Ovary (tissue), 9 donors: ENCODE measurements around the gene TIMP1. TPM values are rescaled to one million over a fixed set of nuclear protein-coding genes. Genes with fewer than 3 reads are reported as not detected.

Experiments
- DNase-seq, 5 donors: peaks; one replicate each; pipeline ENCODE4 v3.0.0-alpha.2; 2019 to 2020
- H3K27ac ChIP-seq, 2 donors: fragments of 200-600 bp; one replicate each; pipeline versions ENCODE4 v1.5.1 to v1.8.0; 2019 to 2022
- H3K27me3 ChIP-seq: fragments of 200-600 bp; one replicate; pipeline ENCODE4 v1.8.0; 2022
- H3K36me3 ChIP-seq: fragments of 200-600 bp; sonication (generic); one replicate; pipeline ENCODE4 v1.5.1; 2019
- H3K4me1 ChIP-seq: one replicate; pipeline ENCODE4 v1.8.1; 2013; ENCODE audit warnings: mild to moderate bottlenecking, moderate library complexity; ENCODE audit not compliant: insufficient read depth
- H3K4me3 ChIP-seq: fragments of 200-600 bp; sonication (generic); one replicate; pipeline ENCODE4 v1.5.1; 2017
- H3K9me3 ChIP-seq, 2 donors: fragments of 200-600 bp in 1 of 2; sonication (generic) in 1 of 2; one replicate each; pipeline versions ENCODE4 v1.5.1 to v1.8.1; 2013 to 2019; ENCODE audit warnings: mild to moderate bottlenecking in 1 of 2, moderate library complexity in 1 of 2
- CTCF ChIP-seq, 3 donors: fragments of 450-650 bp in 2 of 3; fragments of 200-600 bp in 1 of 3; IDR thresholded peaks; one replicate each; pipeline versions ENCODE4 v1.5.1 to v1.8.0; 2016 to 2022; ENCODE audit warnings: antibody characterized with exemption in 3 of 3, mild to moderate bottlenecking in 1 of 3
- EP300 ChIP-seq: sonication (generic); formaldehyde crosslinking; IDR thresholded peaks from one replicate; pipeline ENCODE4 v1.6.1; 2017; ENCODE audit warnings: antibody characterized with exemption
- POLR2A ChIP-seq: fragments of 450-650 bp; IDR thresholded peaks from one replicate; pipeline ENCODE4 v1.6.1; 2017; ENCODE audit warnings: antibody characterized with exemption, mild to moderate bottlenecking, moderate library complexity
- WGBS, 3 donors: extraction: QIAGEN DNeasy Blood & Tissue Kit in 1 of 3; methylation state at CpG; one replicate each; pipeline versions ENCODE4 v1.1.5 to v1.1.7; 2013 to 2017; 5-methylcytosine and 5-hydroxymethylcytosine counted together
- intact Hi-C, 4 donors: fragments of 100-400 bp; cut with DNase I; formaldehyde crosslinking; loops; one replicate each; pipeline versions ENCODE4 v1.11.0 to v1.15.1; 2022 to 2023
- polyA plus RNA-seq, 2 donors: library from polyadenylated mRNA; stranded (reverse); fragments of 200-250 nt in 1 of 2; fragments of 350-450 nt in 1 of 2; fragmentation: Illumina TruSeq in 1 of 2; extraction: RNeasy Lipid Tissue Mini Kit (QIAGEN cat#74804) in 1 of 2; gene quantifications; one replicate each; pipeline ENCODE4 v1.2.3, GENCODE V29; 2013 to 2014
- total RNA-seq, 7 donors: library from RNA; depleted of rRNA in 2 of 7; stranded (reverse); fragments of >200 nt in 2 of 7; fragmentation: NEBNext Ultra II Directional in 3 of 7; extraction: Animal tissue kit (Norgen Biotek cat#: 25700) in 3 of 7; gene quantifications; one replicate each; pipeline versions ENCODE4 v1.1.0 to v1.2.4, GENCODE V29; 2016 to 2023
- donor health status: DM: no; HTN: no; CAD: no; lungs with moderate emphysema.
- donor health status: DM: no; HTN: no; CAD: no.
- donor health status: Bipolar disorder and iron deficiency.
- donor health status: DM: yes; HTN: yes; CAD: no.
- donor health status: DM: no; HTN: no; CAD: no.
- donor health status: DM: yes; HTN: yes; CAD: no.

Gene TIMP1
- total and polyA plus RNA-seq, 9 donors: 247 to 1,380 (median 617) TPM

GRCh38 chrX:47625365-47625764 lies 43.1 kb downstream of the TIMP1 start:
- TF ChIP-seq POLR2A (no peak), CTCF (IDR thresholded peaks at IDR 0.05) (no peak), EP300 (no peak)
- no peak overlapping the region for H3K4me3 ChIP-seq
- intact Hi-C loops: no loop called here
- no peaks in the 10 kb centered on the region for H3K36me3 ChIP-seq
- no peak overlapping the region for H3K27ac ChIP-seq
- WGBS, 3 donors: 78 to 96% (median 92%) methylated on average over 2 of the region's 2 CpGs
- no peaks in the 10 kb centered on the region for H3K4me1 ChIP-seq
- no peaks in the 10 kb centered on the region for H3K27me3 ChIP-seq
- no peaks in the 10 kb centered on the region for H3K9me3 ChIP-seq
- DNase-seq: no peak

GRCh38 chrX:47628982-47629381 lies 46.7 kb downstream of the TIMP1 start:
- Histone ChIP-seq H3K4me3 (no peak overlapping the region), H3K4me1 (no peaks in the 10 kb centered on the region), H3K27ac (no peak overlapping the region), H3K27me3 (no peaks in the 10 kb centered on the region), H3K9me3 (no peaks in the 10 kb centered on the region), H3K36me3 (no peaks in the 10 kb centered on the region)
- intact Hi-C loops: no loop called here
- 55 to 72% (median 65%) methylated on average over 1 of the region's 1 CpG for WGBS, 3 donors
- TF ChIP-seq EP300 (no peak), CTCF (IDR thresholded peaks at IDR 0.05) (no peak), POLR2A (no peak)
- no peak for DNase-seq

- WGBS, 3 donors: 49 to 58% (median 57%) methylated on average over 14 of the region's 14 CpGs
- H3K4me3 ChIP-seq: no peak within 1 kb of the TSS
- H3K4me1 ChIP-seq: no peaks in the 10 kb centered on the region
- no peaks in the 10 kb centered on the region for H3K27me3 ChIP-seq
- intact Hi-C loops: loop anchor here in 1 of 4 donors (10.0 kb wide), 1 partner anchor 95 kb away; no protein-coding TSS in a partner anchor
- H3K27ac ChIP-seq: no peak within 1 kb of the TSS
- DNase-seq: no peak
- no peaks in the 10 kb centered on the region for H3K36me3 ChIP-seq
- H3K9me3 ChIP-seq: no peaks in the 10 kb centered on the region
- TF ChIP-seq CTCF (IDR thresholded peaks at IDR 0.05) (no peak), EP300 (no peak), POLR2A (no peak)
Measured at GRCh38 chrX:47629419-47630200, 47.4 kb downstream of the TIMP1 start, which contains the start of gene CFP. CFP (minus strand) TSS chrX:47629930; CDS start chrX:47629844, 86 bp downstream.

GRCh38 chrX:47631676-47632075 lies 49.4 kb downstream of the TIMP1 start:
- DNase-seq: no peak
- WGBS, 3 donors: 58 to 66% (median 59%) methylated on average over 5 of the region's 5 CpGs
- no peak for TF ChIP-seq EP300
- TF ChIP-seq CTCF (IDR thresholded peaks at IDR 0.05): no peak
- TF ChIP-seq POLR2A: no peak
- H3K27me3 ChIP-seq: no peaks in the 10 kb centered on the region
- no peaks in the 10 kb centered on the region for H3K36me3 ChIP-seq
- H3K9me3 ChIP-seq: no peaks in the 10 kb centered on the region
- H3K4me3 ChIP-seq: no peak overlapping the region
- intact Hi-C loops: loop anchor here in 1 of 4 donors (10.0 kb wide), 1 partner anchor 97 kb away; no protein-coding TSS in a partner anchor
- no peaks in the 10 kb centered on the region for H3K4me1 ChIP-seq
- no peak overlapping the region for H3K27ac ChIP-seq
